Mesothelial cell of epicardium (in vitro differentiated cells): ENCODE data around the gene CEP112. TPM values are rescaled to one million over a fixed set of nuclear protein-coding genes. Genes with fewer than 3 reads are reported as not detected.
"Not testable (repeated sequence)": the region's sequence is repeated elsewhere in the genome, so short reads cannot be mapped to it uniquely, and the experiment has no call there.

Source experiments
- DNase-seq, 2 experiments: peaks; one replicate each; pipeline ENCODE4 v3.0.0; 2021; ENCODE audit warnings: low spot score in 2 of 2; ENCODE audit not compliant: unreplicated experiment in 2 of 2
- H3K27ac Mint-ChIP-seq: 2 replicates; pipeline ENCODE4 v1.8.0; 2021; ENCODE audit warnings: mixed read lengths
- H3K27me3 Mint-ChIP-seq: 2 replicates; pipeline ENCODE4 v1.8.0; 2021; ENCODE audit warnings: low read depth, mixed read lengths
- H3K36me3 Mint-ChIP-seq: 2 replicates; pipeline ENCODE4 v1.8.0; 2021; ENCODE audit warnings: mixed read lengths
- H3K4me1 Mint-ChIP-seq: 2 replicates; pipeline ENCODE4 v1.8.0; 2021; ENCODE audit warnings: mixed read lengths
- H3K4me3 Mint-ChIP-seq: 2 replicates; pipeline ENCODE4 v1.8.0; 2021; ENCODE audit warnings: mild to moderate bottlenecking, moderate library complexity, mixed read lengths
- H3K9me3 Mint-ChIP-seq: 2 replicates; pipeline ENCODE4 v1.8.0; 2021; ENCODE audit warnings: mixed read lengths
- total RNA-seq: library from RNA; stranded (reverse); gene quantifications from 3 replicates; pipeline ENCODE4 v1.2.1, GENCODE V29; 2021
- TF ChIP-seq, protein P1 (sequence below): fragments of 200-600 bp; sonication (generic); IDR thresholded peaks from one replicate; pipeline ENCODE4 v1.5.0; 2021; ENCODE audit warnings: antibody characterized with exemption; ENCODE audit not compliant: unreplicated experiment

Gene CEP112
- total RNA-seq, 1 donor from 2014 or later, result 24.0 TPM

DNA sequence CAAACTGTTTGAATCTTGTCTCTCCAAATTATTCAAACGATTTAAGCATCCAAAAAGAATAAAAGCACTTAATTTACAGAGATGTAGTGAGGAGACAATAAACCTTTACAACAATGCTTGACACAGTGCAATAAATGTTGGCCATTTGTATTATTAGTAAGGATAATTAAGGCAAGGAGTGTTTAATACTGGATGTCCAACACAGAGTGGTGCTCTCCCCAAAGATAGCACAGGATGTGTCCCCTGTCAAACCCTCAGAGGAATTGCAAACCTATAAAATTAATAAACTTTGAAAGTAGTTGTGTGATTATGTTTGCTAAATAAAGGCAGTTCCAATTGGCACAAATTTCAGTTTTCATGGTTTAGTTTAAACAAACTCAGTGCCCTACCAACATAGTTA lies 377.5 kb downstream of the CEP112 start:
- TF ChIP-seq, protein P1, sequence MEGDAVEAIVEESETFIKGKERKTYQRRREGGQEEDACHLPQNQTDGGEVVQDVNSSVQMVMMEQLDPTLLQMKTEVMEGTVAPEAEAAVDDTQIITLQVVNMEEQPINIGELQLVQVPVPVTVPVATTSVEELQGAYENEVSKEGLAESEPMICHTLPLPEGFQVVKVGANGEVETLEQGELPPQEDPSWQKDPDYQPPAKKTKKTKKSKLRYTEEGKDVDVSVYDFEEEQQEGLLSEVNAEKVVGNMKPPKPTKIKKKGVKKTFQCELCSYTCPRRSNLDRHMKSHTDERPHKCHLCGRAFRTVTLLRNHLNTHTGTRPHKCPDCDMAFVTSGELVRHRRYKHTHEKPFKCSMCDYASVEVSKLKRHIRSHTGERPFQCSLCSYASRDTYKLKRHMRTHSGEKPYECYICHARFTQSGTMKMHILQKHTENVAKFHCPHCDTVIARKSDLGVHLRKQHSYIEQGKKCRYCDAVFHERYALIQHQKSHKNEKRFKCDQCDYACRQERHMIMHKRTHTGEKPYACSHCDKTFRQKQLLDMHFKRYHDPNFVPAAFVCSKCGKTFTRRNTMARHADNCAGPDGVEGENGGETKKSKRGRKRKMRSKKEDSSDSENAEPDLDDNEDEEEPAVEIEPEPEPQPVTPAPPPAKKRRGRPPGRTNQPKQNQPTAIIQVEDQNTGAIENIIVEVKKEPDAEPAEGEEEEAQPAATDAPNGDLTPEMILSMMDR, result no peak
- no peaks in the 10 kb centered on the region for H3K27me3 Mint-ChIP-seq

DNA sequence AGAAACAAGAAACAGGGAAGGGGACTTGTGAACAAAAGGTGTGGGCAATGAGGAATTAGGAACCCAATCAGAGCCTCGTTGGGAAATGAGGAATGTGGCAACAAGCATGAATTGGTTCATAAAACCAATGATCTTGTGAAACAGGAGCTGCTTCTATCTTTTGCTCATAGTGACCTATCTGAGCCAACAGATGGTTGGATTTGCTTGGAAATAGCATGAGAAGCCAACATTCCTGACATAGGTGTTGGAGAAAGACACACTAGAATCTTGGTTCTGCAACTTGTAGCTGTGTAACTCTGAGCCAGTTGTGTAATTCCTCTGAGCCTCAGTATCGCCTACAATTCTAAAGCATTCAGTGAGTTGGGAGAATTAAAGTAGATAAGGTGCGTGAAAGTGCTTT lies 378.6 kb downstream of the CEP112 start:
- no peaks in the 10 kb centered on the region for H3K27me3 Mint-ChIP-seq
- no peak for DNase-seq
- peaks cover 14% of the 10 kb centered on the region for H3K36me3 Mint-ChIP-seq
- TF ChIP-seq, protein P1, result no peak
- peaks cover 35% of the 10 kb centered on the region for H3K9me3 Mint-ChIP-seq
- H3K27ac Mint-ChIP-seq, result no peak overlapping the region
- peaks cover under 1% of the 10 kb centered on the region for H3K4me1 Mint-ChIP-seq
- no peak overlapping the region for H3K4me3 Mint-ChIP-seq

More for the DNA sequence above, 377.5 kb downstream of the CEP112 start:
- H3K9me3 Mint-ChIP-seq, result peaks cover 24% of the 10 kb centered on the region
- DNase-seq, result no peak
- no peak overlapping the region for H3K27ac Mint-ChIP-seq
- peaks cover 3% of the 10 kb centered on the region for H3K36me3 Mint-ChIP-seq
- no peak overlapping the region for H3K4me3 Mint-ChIP-seq
- H3K4me1 Mint-ChIP-seq, result peaks cover 1% of the 10 kb centered on the region

DNA sequence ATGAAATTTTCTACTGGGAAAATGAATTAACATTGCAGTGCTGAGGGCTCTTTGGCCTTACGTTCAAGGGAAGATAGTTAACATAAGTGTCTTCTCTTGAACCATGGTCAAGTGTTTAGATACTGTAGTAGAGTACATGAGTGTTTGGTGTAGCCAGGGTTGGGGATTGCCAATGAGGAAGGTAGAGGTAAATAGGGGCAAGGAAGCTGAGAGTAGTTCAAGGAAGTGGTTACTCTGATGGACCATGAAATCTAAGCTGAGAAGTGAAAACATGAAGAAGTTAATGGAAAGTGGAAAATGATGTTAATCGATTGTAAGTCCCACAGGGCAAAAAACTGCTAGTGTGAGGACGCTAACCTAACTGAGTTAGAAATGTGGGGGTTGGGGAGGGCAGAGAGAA lies 380.9 kb downstream of the CEP112 start:
- H3K9me3 Mint-ChIP-seq, result peaks cover 53% of the 10 kb centered on the region
- no peak overlapping the region for H3K4me3 Mint-ChIP-seq
- no peaks in the 10 kb centered on the region for H3K4me1 Mint-ChIP-seq
- TF ChIP-seq, protein P1, result no peak
- no peaks in the 10 kb centered on the region for H3K27me3 Mint-ChIP-seq
- DNase-seq, result no peak
- H3K36me3 Mint-ChIP-seq, result peaks cover 28% of the 10 kb centered on the region
- no peak overlapping the region for H3K27ac Mint-ChIP-seq

DNA sequence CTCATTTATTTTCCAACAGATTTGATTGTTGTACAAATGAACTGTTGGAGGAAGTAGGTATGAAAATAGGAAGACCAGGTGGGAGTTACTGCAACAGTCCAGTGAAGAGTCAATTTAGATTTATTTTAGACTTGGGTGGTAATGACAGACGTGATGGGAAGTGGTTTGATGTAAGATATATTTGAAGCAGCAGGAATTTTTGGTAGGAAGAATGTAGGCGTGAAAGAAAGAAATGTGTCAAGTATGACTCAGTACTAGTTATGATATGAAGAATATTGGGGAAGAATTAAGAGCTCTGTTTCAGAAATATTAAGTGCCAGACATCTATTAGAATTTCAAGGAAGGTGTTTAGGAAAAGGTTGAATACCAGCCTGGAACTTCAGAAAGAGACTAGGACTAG lies 382.6 kb downstream of the CEP112 start:
- DNase-seq, result no peak
- Mint-ChIP-seq H3K27ac (no peak overlapping the region), H3K4me1 (no peaks in the 10 kb centered on the region), H3K4me3 (no peak overlapping the region), H3K36me3 (peaks cover 30% of the 10 kb centered on the region), H3K9me3 (peaks cover 53% of the 10 kb centered on the region), H3K27me3 (no peaks in the 10 kb centered on the region)
- TF ChIP-seq, protein P1, result no peak

DNA sequence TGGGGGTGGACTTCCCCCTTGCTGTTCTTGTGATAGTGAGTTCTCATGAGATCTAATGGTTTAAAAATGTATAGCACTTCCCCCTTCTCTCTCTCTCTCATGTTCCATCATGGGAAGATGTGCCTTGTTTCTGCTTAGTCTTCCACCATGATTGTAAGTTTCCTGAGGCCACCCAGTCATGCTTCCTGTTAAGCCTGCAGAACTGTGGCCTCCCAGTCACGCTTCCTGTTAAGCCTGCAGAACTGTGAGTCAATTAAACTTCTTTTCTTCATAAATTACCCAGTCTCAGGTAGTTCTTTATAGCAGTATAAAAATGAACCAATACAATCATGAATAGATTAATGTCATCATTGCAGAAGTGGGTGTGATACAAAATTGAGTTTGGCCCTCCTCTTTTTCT lies 383.4 kb downstream of the CEP112 start:
- not testable (repeated sequence) for H3K4me3 Mint-ChIP-seq, H3K27me3 Mint-ChIP-seq, H3K27ac Mint-ChIP-seq, DNase-seq, H3K4me1 Mint-ChIP-seq
- peaks cover 55% of the 10 kb centered on the region for H3K9me3 Mint-ChIP-seq
- peaks cover 30% of the 10 kb centered on the region for H3K36me3 Mint-ChIP-seq

DNA sequence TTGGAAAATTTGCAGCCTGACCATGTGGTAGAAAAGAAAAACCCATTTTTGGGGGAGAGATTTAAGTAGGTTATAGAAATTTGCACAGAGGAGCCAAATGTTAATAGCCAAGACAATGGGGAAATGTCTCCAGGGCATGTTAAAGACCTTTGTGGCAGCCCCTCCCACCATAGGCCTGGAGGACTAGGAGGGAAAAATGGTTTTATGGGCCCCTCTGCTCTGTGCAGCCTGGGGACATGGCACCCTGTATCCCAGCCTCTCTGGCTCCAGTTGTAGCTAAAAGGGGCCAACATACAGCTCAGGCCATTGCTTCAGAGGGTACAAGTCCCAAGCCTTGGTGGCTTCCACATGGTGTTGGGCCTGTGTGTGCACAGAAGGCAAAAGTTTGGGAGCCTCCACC lies 384.6 kb downstream of the CEP112 start:
- Mint-ChIP-seq H3K9me3 (peaks cover 66% of the 10 kb centered on the region), H3K36me3 (peaks cover 36% of the 10 kb centered on the region), H3K27ac (no peak overlapping the region), H3K4me1 (no peaks in the 10 kb centered on the region), H3K27me3 (no peaks in the 10 kb centered on the region), H3K4me3 (no peak overlapping the region)
- DNase-seq, result no peak
- TF ChIP-seq, protein P1, result no peak
